ENCODE data around the gene APRT. TPM values are rescaled to one million over a fixed set of nuclear protein-coding genes. Genes with fewer than 3 reads are reported as not detected.
"Not testable (repeated sequence)": the region's sequence is repeated elsewhere in the genome, so short reads cannot be mapped to it uniquely, and the experiment has no call there.

Gene APRT
- total and polyA plus RNA-seq, 8 donors, result 38.8 to 88.2 (median 68.4) TPM

DNA sequence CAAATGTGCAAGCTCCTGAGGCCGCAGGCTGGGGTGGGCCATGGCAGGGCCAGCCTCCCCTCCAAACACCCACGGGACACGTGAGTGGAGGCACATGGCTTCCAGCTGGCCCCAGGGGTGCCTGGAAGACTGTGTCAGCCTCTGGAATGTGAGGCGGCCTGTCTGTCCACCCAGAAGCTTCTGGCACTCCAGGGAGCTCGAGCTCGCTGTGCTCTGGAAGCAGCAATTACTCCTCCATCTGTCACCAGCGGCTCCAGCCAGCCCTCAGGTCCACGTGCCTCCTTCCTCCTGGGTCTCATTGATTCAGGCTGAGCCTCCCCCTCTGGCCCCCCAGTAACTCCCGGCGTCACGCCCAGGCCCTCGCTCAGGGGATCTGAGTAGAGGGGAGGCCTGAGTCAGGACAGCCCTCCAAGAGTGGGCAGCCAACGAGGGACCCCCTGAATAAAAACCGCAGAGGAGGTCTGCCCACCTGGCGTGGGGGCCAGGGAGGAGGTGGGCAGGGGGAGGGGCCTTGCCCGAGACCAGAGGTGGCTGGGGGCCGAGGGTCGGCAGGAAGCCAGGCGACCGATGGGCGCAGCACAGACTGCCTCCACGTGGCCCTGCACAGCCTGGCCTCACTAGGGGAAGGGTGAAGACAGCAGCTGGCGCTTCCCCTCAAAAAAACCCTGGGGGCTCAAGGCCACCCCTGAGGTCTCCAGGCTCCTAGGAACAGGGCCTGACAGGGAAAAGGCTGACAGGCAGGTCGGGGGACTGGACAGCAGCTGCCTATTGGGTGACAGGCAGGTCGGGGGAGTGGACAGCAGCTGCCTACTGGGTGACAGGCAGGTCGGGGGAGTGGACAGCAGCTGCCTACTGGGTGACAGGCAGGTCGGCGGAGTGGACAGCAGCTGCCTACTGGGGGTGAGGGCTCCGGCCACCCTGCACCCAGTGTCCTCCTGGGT is 38.6 kb downstream of the APRT start:
- peak; percentile 40 to 63 (median 54) for ATAC-seq
- no peak overlapping the region for H3K4me3 ChIP-seq
- intact Hi-C loops (cut with DNase I), result no loop called here
- H3K9me3 ChIP-seq, result no peaks in the 10 kb centered on the region
- H3K36me3 ChIP-seq, result no peaks in the 10 kb centered on the region
- H3K27me3 ChIP-seq, result no peaks in the 10 kb centered on the region
- no peak for FAIRE-seq
- H3K4me1 ChIP-seq, result no peaks in the 10 kb centered on the region
- peak overlapping the region; percentile 65 to 77 (median 69) for H3K27ac ChIP-seq
- 40 to 41% methylated on average over 26 to 29 of the region's 29 CpGs for WGBS, 2 donors
- TF ChIP-seq, protein P1, sequence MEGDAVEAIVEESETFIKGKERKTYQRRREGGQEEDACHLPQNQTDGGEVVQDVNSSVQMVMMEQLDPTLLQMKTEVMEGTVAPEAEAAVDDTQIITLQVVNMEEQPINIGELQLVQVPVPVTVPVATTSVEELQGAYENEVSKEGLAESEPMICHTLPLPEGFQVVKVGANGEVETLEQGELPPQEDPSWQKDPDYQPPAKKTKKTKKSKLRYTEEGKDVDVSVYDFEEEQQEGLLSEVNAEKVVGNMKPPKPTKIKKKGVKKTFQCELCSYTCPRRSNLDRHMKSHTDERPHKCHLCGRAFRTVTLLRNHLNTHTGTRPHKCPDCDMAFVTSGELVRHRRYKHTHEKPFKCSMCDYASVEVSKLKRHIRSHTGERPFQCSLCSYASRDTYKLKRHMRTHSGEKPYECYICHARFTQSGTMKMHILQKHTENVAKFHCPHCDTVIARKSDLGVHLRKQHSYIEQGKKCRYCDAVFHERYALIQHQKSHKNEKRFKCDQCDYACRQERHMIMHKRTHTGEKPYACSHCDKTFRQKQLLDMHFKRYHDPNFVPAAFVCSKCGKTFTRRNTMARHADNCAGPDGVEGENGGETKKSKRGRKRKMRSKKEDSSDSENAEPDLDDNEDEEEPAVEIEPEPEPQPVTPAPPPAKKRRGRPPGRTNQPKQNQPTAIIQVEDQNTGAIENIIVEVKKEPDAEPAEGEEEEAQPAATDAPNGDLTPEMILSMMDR (IDR thresholded peaks at IDR 0.05), result no peak
- peak in 4 of 6 donors; percentile 59 to 83 (median 71) for DNase-seq

DNA sequence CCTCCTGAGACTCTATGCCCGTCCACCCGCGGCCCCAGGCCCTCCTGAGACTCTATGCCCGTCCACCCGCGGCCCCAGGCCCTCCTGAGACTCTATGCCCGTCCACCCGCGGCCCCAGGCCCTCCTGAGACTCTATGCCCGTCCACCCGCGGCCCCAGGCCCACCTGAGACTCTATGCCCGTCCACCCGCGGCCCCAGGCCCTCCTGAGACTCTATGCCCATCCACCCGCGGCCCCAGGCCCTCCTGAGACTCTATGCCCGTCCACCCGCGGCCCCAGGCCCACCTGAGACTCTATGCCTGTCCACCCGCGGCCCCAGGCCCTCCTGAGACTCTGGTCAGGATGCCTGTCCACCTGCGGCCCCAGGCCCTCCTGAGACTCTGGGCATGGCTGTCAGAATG is 39.9 kb downstream of the APRT start:
- ATAC-seq; FAIRE-seq; H3K27me3 ChIP-seq; H3K36me3 ChIP-seq; H3K4me3 ChIP-seq; intact Hi-C loops (cut with DNase I); H3K9me3 ChIP-seq; DNase-seq; H3K4me1 ChIP-seq: not testable (repeated sequence)
- 77 to 92% methylated on average over 13 to 17 of the region's 23 CpGs for WGBS, 2 donors
- H3K27ac ChIP-seq, result peak overlapping the region in 3 of 4 donors; percentile 65 to 71 (median 67)

DNA sequence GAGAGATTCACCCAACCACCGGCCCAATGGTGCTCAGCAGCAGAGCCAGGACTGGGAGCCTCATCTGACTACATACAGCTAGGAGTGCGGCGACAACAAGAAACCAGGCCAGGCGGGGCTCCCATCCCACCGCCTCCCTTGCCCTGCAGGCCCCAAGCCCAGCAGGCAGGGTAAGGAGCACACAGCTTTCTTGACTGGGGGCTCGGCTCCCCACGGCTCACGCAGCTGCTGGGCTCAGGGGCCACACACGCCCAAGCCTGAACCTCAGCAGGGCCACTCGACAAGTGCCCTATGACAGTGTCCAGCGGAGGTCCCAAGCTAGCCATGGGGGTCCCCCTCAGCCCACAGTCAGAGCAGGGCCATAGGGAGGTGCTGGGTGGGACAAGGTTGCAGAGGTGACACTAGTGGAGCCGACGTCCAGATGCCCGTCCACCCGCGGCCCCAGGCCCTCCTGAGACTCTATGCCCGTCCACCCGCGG is 40.4 kb downstream of the APRT start:
- peak in 2 of 6 donors; percentile 27 to 64 for DNase-seq

DNA sequence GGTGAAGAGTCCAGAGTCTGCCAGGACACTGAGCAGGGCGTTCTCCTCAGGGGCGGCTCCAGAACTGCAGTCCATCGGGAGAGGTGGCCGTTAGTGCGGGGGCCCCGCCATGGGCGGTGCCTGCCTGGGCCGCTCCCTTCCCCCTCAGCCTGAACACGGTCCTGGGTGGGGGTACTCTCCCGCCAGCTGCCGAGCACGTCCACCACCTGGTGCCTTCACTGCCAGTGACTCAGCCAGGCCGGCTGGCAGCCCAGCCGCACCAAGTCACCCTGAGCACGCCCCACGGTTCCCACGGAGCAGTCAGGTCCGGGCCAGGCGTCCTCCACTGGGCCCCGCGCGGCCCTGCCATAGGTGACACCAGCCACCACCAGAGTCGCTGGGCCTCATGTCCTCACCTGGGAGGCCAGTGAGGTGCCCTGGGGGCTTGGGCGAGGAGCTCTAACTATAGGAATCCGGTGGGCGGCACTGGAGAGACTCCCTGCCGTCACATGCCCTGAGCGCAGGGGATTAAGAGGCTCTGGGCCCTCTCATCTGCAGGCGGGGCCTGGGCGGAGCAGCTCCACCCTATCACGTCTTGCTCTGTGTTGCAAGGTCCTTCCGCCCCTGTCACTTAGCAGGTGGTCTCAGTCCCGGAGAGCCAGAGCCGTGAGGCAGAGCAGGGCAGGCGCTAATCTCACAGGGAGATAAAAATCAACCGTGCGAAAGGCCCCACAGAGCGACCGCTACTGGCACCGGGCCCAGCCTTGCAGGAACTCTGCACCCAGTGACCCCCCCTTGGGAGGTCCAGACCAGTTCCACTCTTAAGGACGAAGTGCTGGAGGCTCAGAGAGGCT is 41.1 kb downstream of the APRT start:
- TF ChIP-seq, protein P1 (IDR thresholded peaks at IDR 0.05), result no peak
- Histone ChIP-seq H3K27ac (peak overlapping the region; percentile 78 to 85 (median 80)), H3K4me3 (peak overlapping the region in 2 of 4 donors; percentile 2 to 5), H3K9me3 (no peaks in the 10 kb centered on the region), H3K4me1 (peaks cover 0 to 6% (median 0%) of the 10 kb centered on the region in 3 donors), H3K27me3 (no peaks in the 10 kb centered on the region), H3K36me3 (no peaks in the 10 kb centered on the region)
- DNase-seq (peak in 4 of 6 donors; percentile 65 to 87 (median 74)), ATAC-seq (peak; percentile 41 to 55 (median 48)), FAIRE-seq (no peak)
- WGBS, 2 donors, result 37 to 40% methylated on average over 41 of the region's 41 CpGs
- intact Hi-C loops (cut with DNase I), result no loop called here

More for the DNA sequence above, 40.4 kb downstream of the APRT start:
- Histone ChIP-seq H3K4me3 (no peak overlapping the region), H3K36me3 (no peaks in the 10 kb centered on the region), H3K4me1 (peaks cover 0 to 6% (median 0%) of the 10 kb centered on the region in 3 donors), H3K27me3 (no peaks in the 10 kb centered on the region), H3K27ac (peak overlapping the region; percentile 78 to 85 (median 80)), H3K9me3 (no peaks in the 10 kb centered on the region)
- ATAC-seq, result no peak
- intact Hi-C loops (cut with DNase I), result no loop called here
- no peak for FAIRE-seq
- TF ChIP-seq, protein P1 (IDR thresholded peaks at IDR 0.05), result no peak
- 84 to 86% methylated on average over 19 of the region's 19 CpGs for WGBS, 2 donors
